M059J (cell line): ENCODE data around the gene AQP7. TPM values are rescaled to one million over a fixed set of nuclear protein-coding genes. Genes with fewer than 3 reads are reported as not detected.
"Not testable (repeated sequence)": the region's sequence is repeated elsewhere in the genome, so short reads cannot be mapped to it uniquely, and the experiment has no call there.

Source experiments
- DNase-seq: peaks from one replicate; pipeline ENCODE4 v3.0.0-alpha.2; 2012; ENCODE audit warnings: low read depth
- total RNA-seq: library from RNA; depleted of rRNA; stranded (reverse); fragments of >200 nt; shearing (Covaris generic); gene quantifications from 2 replicates; pipeline ENCODE4 v1.2.3, GENCODE V29; 2014

AQP7 gene
- total RNA-seq, 1 experiment from 2014 or later: 0.17 TPM

- DNase-seq: no peak
Observed at GRCh38 chr9:33433871-33434270, 31.5 kb upstream of the AQP7 start.

DNA sequence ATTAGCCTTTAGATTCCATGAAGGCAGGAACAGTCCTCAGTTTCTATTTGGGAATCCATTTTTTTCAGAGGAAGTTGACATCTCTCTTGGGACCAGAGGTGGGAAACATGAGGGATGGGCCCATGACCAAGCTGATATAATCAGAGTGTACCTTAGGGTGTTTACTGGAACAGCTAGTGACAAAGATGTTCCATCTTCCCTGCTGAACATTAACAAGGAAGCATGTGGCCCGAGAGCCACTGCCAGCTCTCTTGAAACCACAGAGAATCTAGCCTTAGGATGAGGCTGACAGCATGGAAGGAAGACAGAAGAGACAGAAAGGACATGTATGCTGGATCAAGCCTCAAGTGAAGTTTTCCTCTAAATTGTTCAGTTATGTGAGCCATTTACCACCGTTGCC is 29.1 kb upstream of the AQP7 start:
- DNase-seq: no peak

GRCh38 chr9:33430942-33431341 is 28.6 kb upstream of the AQP7 start:
- DNase-seq: peak; percentile 56

- no peak for DNase-seq
Observed at GRCh38 chr9:33429256-33429985, 27.1 kb upstream of the AQP7 start.

- no peak for DNase-seq
Observed at GRCh38 chr9:33426843-33427293, 24.5 kb upstream of the AQP7 start.

GRCh38 chr9:33425128-33425533 is 22.8 kb upstream of the AQP7 start:
- DNase-seq: no peak

- DNase-seq: not testable (repeated sequence)
Observed at GRCh38 chr9:33424492-33424891, 22.1 kb upstream of the AQP7 start.

- DNase-seq: not testable (repeated sequence)
Observed at GRCh38 chr9:33424043-33424442, 21.7 kb upstream of the AQP7 start.

DNA sequence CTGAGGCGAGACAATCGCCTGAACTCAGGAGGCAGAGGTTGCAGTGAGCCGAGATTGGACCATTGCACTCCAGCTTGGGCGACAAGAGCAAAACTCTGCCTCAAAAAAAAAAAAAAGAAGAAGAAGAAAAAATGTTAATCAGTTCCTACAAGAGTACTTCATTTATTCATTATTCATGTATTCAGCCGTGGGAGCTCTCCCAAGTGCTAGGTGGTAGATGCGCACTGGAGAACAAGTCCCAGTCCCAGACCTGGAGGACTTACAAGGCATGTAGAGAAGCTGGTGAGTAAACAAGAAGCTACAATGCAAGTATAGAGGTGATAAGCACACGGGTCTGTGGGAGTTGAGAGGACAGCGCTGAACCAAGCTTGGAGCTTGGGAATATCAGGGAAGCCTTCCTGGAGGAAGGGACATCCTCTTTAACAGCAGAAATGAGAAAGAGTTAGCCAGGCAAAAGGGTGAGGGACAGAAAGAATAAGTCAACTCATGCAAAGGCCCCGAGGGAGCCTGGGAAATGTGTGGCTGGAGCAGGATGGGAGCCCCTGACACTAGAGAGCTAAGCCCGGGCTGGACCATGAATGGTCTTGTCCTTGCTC is 17.4 kb upstream of the AQP7 start:
- no peak for DNase-seq

DNA sequence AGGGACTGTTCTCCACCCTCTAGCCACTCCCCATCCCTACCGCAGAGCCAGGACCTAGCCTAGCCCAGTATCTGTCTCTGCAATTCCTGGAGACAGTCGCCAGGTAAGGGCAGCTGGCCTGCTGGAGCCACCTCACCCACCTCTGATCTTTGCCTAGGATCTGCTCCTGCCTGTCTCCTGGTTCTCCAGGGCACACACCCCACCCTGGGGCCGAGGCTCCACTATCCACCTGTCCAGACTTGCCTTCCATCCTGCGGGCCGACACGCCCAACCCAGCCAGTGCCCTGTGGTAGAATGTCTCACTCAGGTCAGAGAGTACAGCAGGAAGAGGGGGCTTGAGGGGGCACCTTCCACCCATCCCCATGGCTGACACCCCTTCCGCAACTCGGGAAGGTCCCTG is 15.7 kb upstream of the AQP7 start:
- DNase-seq: no peak

DNA sequence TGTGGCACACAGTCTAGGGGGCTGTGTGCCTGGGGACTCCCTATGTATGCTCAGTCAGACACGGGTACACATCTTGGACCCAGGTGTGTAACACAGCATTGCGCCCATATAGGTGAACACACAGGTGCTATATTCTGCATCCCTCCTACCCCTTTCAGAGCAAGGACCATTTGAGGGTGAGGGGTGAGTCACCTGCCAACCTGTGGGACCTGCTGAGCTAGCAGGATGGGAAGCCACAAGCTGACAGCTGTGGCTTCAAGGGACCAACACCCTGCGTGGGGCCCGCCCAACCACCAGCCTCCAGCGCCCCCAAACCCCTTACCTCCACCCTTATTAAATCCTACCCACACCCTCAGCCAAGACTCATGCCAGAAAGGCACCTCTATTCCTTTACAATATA is 14.6 kb upstream of the AQP7 start:
- DNase-seq: no peak

DNA sequence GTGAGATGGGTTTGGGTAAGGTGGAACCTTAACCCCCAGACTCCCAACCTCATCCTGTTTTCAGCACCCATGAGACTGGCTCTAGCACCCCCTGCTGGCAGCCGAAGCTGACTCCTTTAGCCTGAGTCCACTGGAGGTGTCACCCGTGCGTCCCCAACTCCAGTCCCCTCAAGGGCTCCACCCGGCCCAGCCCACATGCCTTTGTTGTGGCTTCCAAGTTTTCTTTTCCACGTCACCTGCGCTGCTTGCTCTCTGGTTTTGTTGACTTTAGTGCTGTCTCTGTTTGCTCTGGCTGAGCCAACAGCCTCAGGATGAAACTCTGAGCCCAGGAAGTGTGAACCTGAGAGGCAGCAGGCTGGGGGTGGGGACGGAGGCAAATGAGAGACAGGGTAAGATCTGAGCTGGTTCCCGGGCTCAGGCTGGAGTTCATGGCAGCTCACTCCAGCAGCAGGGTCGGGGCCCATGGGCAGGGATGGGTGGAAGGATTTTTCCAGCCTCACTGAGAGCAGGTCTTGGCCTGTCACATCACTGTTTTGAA is 13.2 kb upstream of the AQP7 start:
- peak; percentile 41 for DNase-seq

- no peak for DNase-seq
Observed at GRCh38 chr9:33414889-33415500, 12.6 kb upstream of the AQP7 start.

GRCh38 chr9:33414268-33414667 is 11.9 kb upstream of the AQP7 start:
- DNase-seq: no peak

DNA sequence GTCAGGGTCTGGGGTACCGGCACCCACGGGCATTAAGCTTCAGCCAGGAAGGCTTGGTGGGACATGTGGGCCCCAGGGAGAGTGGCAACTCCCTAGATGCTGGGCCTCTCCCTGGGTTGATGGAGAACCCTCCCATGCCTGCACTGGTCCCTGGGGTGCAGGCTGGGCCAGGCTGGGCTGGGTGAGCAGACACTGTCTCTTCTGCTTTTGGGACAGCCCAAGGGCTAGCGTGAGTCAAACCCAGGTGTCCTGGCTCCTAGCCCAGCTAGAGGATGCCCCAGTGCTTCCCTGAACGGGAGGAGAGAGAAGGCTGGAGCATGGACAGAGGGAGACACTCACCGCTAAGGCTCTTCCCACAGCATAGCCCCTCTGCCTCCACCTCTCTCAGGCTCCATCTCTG is 5.7 kb upstream of the AQP7 start:
- DNase-seq: peak; percentile 27

DNA sequence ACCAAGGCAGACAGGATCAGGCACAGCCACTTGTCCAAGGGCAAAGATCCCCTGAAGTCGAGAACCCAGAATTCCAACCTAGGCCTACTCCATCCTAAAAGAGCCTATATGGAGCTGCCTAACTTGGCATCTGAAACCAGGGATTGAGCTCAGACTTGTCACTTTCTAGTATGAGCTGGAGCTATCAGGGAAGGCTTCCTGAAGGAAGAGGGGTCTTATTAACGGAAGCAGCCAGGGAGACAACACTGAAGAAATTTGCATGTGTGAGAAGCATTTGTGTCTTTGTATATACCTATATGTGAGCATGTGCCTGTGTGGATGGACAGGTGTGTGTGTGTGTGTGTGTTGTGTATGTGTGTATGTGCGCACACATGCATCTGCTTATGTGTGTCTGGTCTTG is 4.7 kb upstream of the AQP7 start:
- no peak for DNase-seq

- no peak for DNase-seq
Observed at GRCh38 chr9:33404788-33405362, 2.5 kb upstream of the AQP7 start.

- DNase-seq: no peak
Observed at GRCh38 chr9:33403941-33404787, 1.8 kb upstream of the AQP7 start.

GRCh38 chr9:33401809-33402208 is 559 bp downstream of the AQP7 start:
- not testable (repeated sequence) for DNase-seq

DNA sequence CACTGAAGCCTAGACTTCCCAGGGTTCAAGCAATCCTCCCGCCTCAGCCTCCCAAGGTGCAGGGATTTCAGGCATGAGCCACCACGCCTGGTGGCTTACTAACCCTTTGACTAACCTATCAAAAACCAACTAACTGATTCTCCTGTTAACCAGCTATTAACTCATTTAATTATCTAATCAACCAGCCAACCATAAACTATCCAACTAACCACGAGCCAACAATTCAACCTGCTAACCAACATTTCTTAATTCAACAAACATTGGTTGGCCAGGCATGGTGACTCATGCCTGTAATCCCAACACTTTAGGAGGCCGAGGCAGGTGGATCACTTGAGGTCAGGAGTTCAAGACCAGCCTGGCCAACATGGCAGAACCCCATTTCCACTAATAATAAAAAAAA is 3.3 kb downstream of the AQP7 start:
- DNase-seq: peak; percentile 45

GRCh38 chr9:33397801-33398200 is 4.6 kb downstream of the AQP7 start:
- DNase-seq: not testable (repeated sequence)
